Esophagus muscularis mucosa (tissue), 4 donors: ENCODE data around the gene IFT122. TPM values are rescaled to one million over a fixed set of nuclear protein-coding genes. Genes with fewer than 3 reads are reported as not detected.

Source experiments
- DNase-seq: peaks from one replicate; pipeline ENCODE4 v3.0.0-alpha.2; 2017; ENCODE audit errors: extremely low spot score
- H3K27ac ChIP-seq, 4 donors: fragments of 200-600 bp; sonication (generic); replicated peaks in 1 of 4; 1 replicate in 3 of 4; 2 replicates in 1 of 4; pipeline ENCODE4 v1.5.1; 2016 to 2019; ENCODE audit warnings: mild to moderate bottlenecking in 1 of 4
- H3K27me3 ChIP-seq, 4 donors: fragments of 200-600 bp; sonication (generic); one replicate each; pipeline versions ENCODE4 v1.5.1 to v1.6.0; 2016 to 2019
- H3K36me3 ChIP-seq, 4 donors: fragments of 200-600 bp; sonication (generic); one replicate each; pipeline ENCODE4 v1.5.1; 2016 to 2019
- H3K4me1 ChIP-seq, 4 donors: fragments of 200-600 bp; sonication (generic); one replicate each; pipeline ENCODE4 v1.5.1; 2016 to 2019
- H3K4me3 ChIP-seq, 4 donors: fragments of 200-600 bp; sonication (generic); 1 replicate in 2 of 4; 2 replicates in 2 of 4; pipeline ENCODE4 v1.5.1; 2016 to 2019; ENCODE audit warnings: mild to moderate bottlenecking in 4 of 4, moderate library complexity in 1 of 4
- H3K9me3 ChIP-seq, 4 donors: fragments of 200-600 bp; sonication (generic); 1 replicate in 3 of 4; 2 replicates in 1 of 4; pipeline ENCODE4 v1.5.1; 2016 to 2019
- CTCF ChIP-seq, 3 experiments: fragments of 200-600 bp in 2 of 3; fragments of 450-650 bp in 1 of 3; sonication (generic) in 2 of 3; IDR thresholded peaks; one replicate each; pipeline ENCODE4 v1.5.1; 2017 to 2019; ENCODE audit warnings: antibody characterized with exemption in 3 of 3, mild to moderate bottlenecking in 2 of 3, moderate library complexity in 1 of 3
- EP300 ChIP-seq: sonication (generic); formaldehyde crosslinking; IDR thresholded peaks from one replicate; pipeline ENCODE4 v1.6.1; 2017; ENCODE audit warnings: antibody characterized with exemption
- POLR2A ChIP-seq: fragments of 450-650 bp; IDR thresholded peaks from one replicate; pipeline ENCODE4 v1.6.1; 2017; ENCODE audit warnings: antibody characterized with exemption, moderate library complexity, mild to moderate bottlenecking, low read depth
- POLR2AphosphoS5 ChIP-seq, 2 donors: sonication (generic); formaldehyde crosslinking; IDR thresholded peaks; one replicate each; pipeline ENCODE4 v1.6.1; 2017; ENCODE audit warnings: antibody characterized with exemption in 2 of 2
- WGBS: methylation state at CpG from one replicate; pipeline ENCODE4 v1.1.5; 2018; 5-methylcytosine and 5-hydroxymethylcytosine counted together
- intact Hi-C: fragments of 100-400 bp; cut with DNase I; formaldehyde crosslinking; loops from one replicate; pipeline ENCODE4 v1.15.1; 2023
- total RNA-seq, 4 donors: library from RNA; depleted of rRNA; stranded (reverse); fragments of >200 nt; gene quantifications; one replicate each; pipeline versions ENCODE4 v1.1.0 to v1.2.1, GENCODE V29; 2016

Gene IFT122
- total RNA-seq, 4 donors from 2014 or later, result 19.5 to 32.8 (median 21.9) TPM

GRCh38 chr3:129519896-129520715 is 80.1 kb downstream of the IFT122 start:
- DNase-seq, result no peak
- peaks cover 0 to 52% (median 39%) of the 10 kb centered on the region in 4 donors for H3K36me3 ChIP-seq
- intact Hi-C loops, result no loop called here
- H3K4me3 ChIP-seq, result no peak overlapping the region
- no peaks in the 10 kb centered on the region for H3K27me3 ChIP-seq
- TF ChIP-seq POLR2AphosphoS5 (IDR thresholded peaks at IDR 0.05) (no peak), POLR2A (no peak), EP300 (no peak), CTCF (IDR thresholded peaks at IDR 0.05) (no peak)
- 93% methylated on average over 13 of the region's 15 CpGs for WGBS
- no peak overlapping the region for H3K27ac ChIP-seq
- no peaks in the 10 kb centered on the region for H3K9me3 ChIP-seq
- no peaks in the 10 kb centered on the region for H3K4me1 ChIP-seq

GRCh38 chr3:129520960-129521359 is 80.9 kb downstream of the IFT122 start:
- 100% methylated on average over 3 of the region's 4 CpGs for whole genome bisulfite sequencing
- H3K4me3 ChIP-seq, result no peak overlapping the region
- no peak for TF ChIP-seq EP300
- TF ChIP-seq POLR2AphosphoS5 (IDR thresholded peaks at IDR 0.05), result no peak
- TF ChIP-seq CTCF (IDR thresholded peaks at IDR 0.05), result no peak
- no peak for TF ChIP-seq POLR2A
- intact Hi-C loops, result no loop called here
- H3K4me1 ChIP-seq, result no peaks in the 10 kb centered on the region
- no peak for DNase-seq
- H3K36me3 ChIP-seq, result peaks cover 0 to 43% (median 34%) of the 10 kb centered on the region in 4 donors
- H3K27ac ChIP-seq, result no peak overlapping the region
- no peaks in the 10 kb centered on the region for H3K27me3 ChIP-seq
- no peaks in the 10 kb centered on the region for H3K9me3 ChIP-seq

GRCh38 chr3:129521611-129522010 is 81.6 kb downstream of the IFT122 start:
- H3K36me3 ChIP-seq, result peaks cover 0 to 37% (median 30%) of the 10 kb centered on the region in 4 donors
- WGBS, result 74% methylated on average over 6 of the region's 8 CpGs
- no peak overlapping the region for H3K27ac ChIP-seq
- H3K4me3 ChIP-seq, result no peak overlapping the region
- no peak for TF ChIP-seq CTCF (IDR thresholded peaks at IDR 0.05)
- H3K9me3 ChIP-seq, result no peaks in the 10 kb centered on the region
- H3K4me1 ChIP-seq, result no peaks in the 10 kb centered on the region
- H3K27me3 ChIP-seq, result no peaks in the 10 kb centered on the region
- intact Hi-C loops, result no loop called here
- no peak for DNase-seq

- intact Hi-C loops, result no loop called here
- peaks cover 0 to 23% (median 20%) of the 10 kb centered on the region in 4 donors for H3K36me3 ChIP-seq
- WGBS, result 90% methylated on average over 4 of the region's 5 CpGs
- no peak overlapping the region for H3K27ac ChIP-seq
- DNase-seq, result no peak
- no peaks in the 10 kb centered on the region for H3K27me3 ChIP-seq
- no peaks in the 10 kb centered on the region for H3K9me3 ChIP-seq
- H3K4me1 ChIP-seq, result no peaks in the 10 kb centered on the region
- H3K4me3 ChIP-seq, result no peak overlapping the region
- TF ChIP-seq POLR2AphosphoS5 (IDR thresholded peaks at IDR 0.05) (no peak), POLR2A (no peak)
Measured at GRCh38 chr3:129522953-129523352, 82.9 kb downstream of the IFT122 start.

GRCh38 chr3:129524081-129524480 is 84.1 kb downstream of the IFT122 start:
- Histone ChIP-seq H3K27me3 (no peaks in the 10 kb centered on the region), H3K4me3 (no peak overlapping the region), H3K9me3 (no peaks in the 10 kb centered on the region), H3K27ac (no peak overlapping the region), H3K36me3 (peaks cover 0 to 12% (median 8%) of the 10 kb centered on the region in 4 donors), H3K4me1 (no peaks in the 10 kb centered on the region)
- WGBS, result 95% methylated on average over 4 of the region's 4 CpGs
- TF ChIP-seq EP300 (no peak), POLR2AphosphoS5 (IDR thresholded peaks at IDR 0.05) (no peak)
- intact Hi-C loops, result no loop called here
- DNase-seq, result no peak
